ENCODE data around the gene STMN1. TPM values are rescaled to one million over a fixed set of nuclear protein-coding genes. Genes with fewer than 3 reads are reported as not detected.

STMN1 gene
- total and polyA plus RNA-seq, 11 donors: 21.1 to 95.2 (median 46.4) TPM

DNA sequence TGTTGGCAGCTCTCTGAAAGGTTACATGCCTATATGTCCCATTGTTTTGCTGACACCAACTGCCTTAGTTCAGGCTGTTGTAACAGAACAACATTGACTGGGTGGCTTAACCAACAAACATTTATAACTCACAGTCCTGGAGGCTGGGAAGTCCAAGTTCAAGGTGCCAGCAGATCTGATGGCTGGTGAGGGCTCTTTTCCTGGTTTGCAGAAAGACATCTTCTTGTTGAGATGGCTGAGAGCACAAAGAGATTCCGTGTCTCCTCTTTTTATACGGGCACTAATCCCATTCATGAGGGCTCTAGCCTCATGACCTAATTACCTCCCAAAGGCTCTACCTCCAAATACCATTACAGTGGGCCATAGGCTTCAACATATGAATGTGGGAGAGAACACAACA, 10.2 kb upstream of the STMN1 start:
- DNase-seq (no peak), ATAC-seq (no peak)
- TF ChIP-seq CTCF (IDR thresholded peaks at IDR 0.05) (no peak), POLR2A (IDR thresholded peaks at IDR 0.05) (no peak)
- Histone ChIP-seq H3K9me3 (no peaks in the 10 kb centered on the region), H3K36me3 (no peaks in the 10 kb centered on the region), H3K27ac (no peak overlapping the region), H3K27me3 (no peaks in the 10 kb centered on the region), H3K4me1 (peaks cover 0 to 6% (median 0%) of the 10 kb centered on the region in 12 donors), H3K4me3 (no peak overlapping the region)
- intact Hi-C loops (cut with DNase I): no loop called here
- 96 to 100% (median 98%) methylated on average over 2 of the region's 2 CpGs for WGBS, 4 donors

GRCh38 chr1:25914074-25914995, 8.1 kb upstream of the STMN1 start:
- Histone ChIP-seq H3K4me1 (peaks cover 0 to 6% (median 0%) of the 10 kb centered on the region in 12 donors), H3K9me3 (no peaks in the 10 kb centered on the region), H3K36me3 (no peaks in the 10 kb centered on the region), H3K27me3 (no peaks in the 10 kb centered on the region), H3K27ac (peak overlapping the region in 6 of 12 donors; percentile 4 to 58 (median 32)), H3K4me3 (no peak overlapping the region)
- 68 to 85% (median 80%) methylated on average over 3 of the region's 3 CpGs for WGBS, 4 donors
- ATAC-seq (peak; percentile 44 to 90 (median 74)), DNase-seq (peak in 1 of 5 donors; percentile 52)
- intact Hi-C loops (cut with DNase I): no loop called here
- TF ChIP-seq CTCF (IDR thresholded peaks at IDR 0.05): no peak
- no peak for TF ChIP-seq POLR2A (IDR thresholded peaks at IDR 0.05)

- no peak for ATAC-seq
- intact Hi-C loops (cut with DNase I): no loop called here
- no peak overlapping the region for H3K4me3 ChIP-seq
Observed at GRCh38 chr1:25913206-25913605, 7.0 kb upstream of the STMN1 start.

More at GRCh38 chr1:25913206-25913605, 7.0 kb upstream of the STMN1 start:
- H3K27me3 ChIP-seq: no peaks in the 10 kb centered on the region
- TF ChIP-seq POLR2A (IDR thresholded peaks at IDR 0.05): no peak
- TF ChIP-seq CTCF (IDR thresholded peaks at IDR 0.05): no peak
- peaks cover 0 to 6% (median 0%) of the 10 kb centered on the region in 12 donors for H3K4me1 ChIP-seq
- H3K36me3 ChIP-seq: no peaks in the 10 kb centered on the region
- H3K27ac ChIP-seq: no peak overlapping the region
- no peak for DNase-seq
- no peaks in the 10 kb centered on the region for H3K9me3 ChIP-seq

Measured in heart left ventricle (tissue), 16 donors.